Head of caudate nucleus (tissue), 42 donors: ENCODE data around the gene WDR45B.
A peak's percentile ranks its signal among the peaks of the same experiment; 100 is the strongest.
"Not testable (repeated sequence)": the region's sequence is repeated elsewhere in the genome, so short reads cannot be mapped to it uniquely, and the experiment has no call there.

ENCODE experiments used
- DNase-seq, 42 donors: peaks; one replicate each; pipeline versions ENCODE4 v3.0.0 to v3.0.0-alpha.2; 2020 to 2021; ENCODE audit warnings: mixed read lengths in 7 of 42
- intact Hi-C: fragments of 100-400 bp; cut with DNase I; formaldehyde crosslinking; loops from one replicate; pipeline ENCODE4 v1.15.0; 2022

Gene WDR45B

GRCh38 chr17:82662711-82663261 lies 14.5 kb upstream of the WDR45B start:
- peak in 6 of 42 donors; percentile 7 to 33 (median 15) for DNase-seq
- intact Hi-C loops: no loop called here

- intact Hi-C loops: no loop called here
- peak in 9 of 42 donors; percentile 4 to 64 (median 31) for DNase-seq
Observed at GRCh38 chr17:82661717-82662683, 13.8 kb upstream of the WDR45B start.

- peak in 6 of 42 donors; percentile 1 to 30 (median 12) for DNase-seq
- intact Hi-C loops: no loop called here
Observed at GRCh38 chr17:82659886-82660285, 11.6 kb upstream of the WDR45B start.

- DNase-seq: peak in 7 of 42 donors; percentile 5 to 33 (median 24)
- intact Hi-C loops: no loop called here
Observed at GRCh38 chr17:82658796-82659452, 10.7 kb upstream of the WDR45B start.

- intact Hi-C loops: no loop called here
- DNase-seq: peak in 1 of 42 donors; percentile 5
Observed at GRCh38 chr17:82658331-82658730, 10.1 kb upstream of the WDR45B start.

GRCh38 chr17:82657926-82658325 lies 9.7 kb upstream of the WDR45B start:
- intact Hi-C loops: no loop called here

GRCh38 chr17:82656266-82656665 lies 8.0 kb upstream of the WDR45B start:
- DNase-seq: peak in 4 of 42 donors; percentile 13 to 39 (median 28)
- intact Hi-C loops: no loop called here

More at GRCh38 chr17:82657926-82658325, 9.7 kb upstream of the WDR45B start:
- peak in 4 of 42 donors; percentile 15 to 31 (median 16) for DNase-seq

- peak in 3 of 42 donors; percentile 11 to 44 (median 31) for DNase-seq
- intact Hi-C loops: no loop called here
Observed at GRCh38 chr17:82655523-82655922, 7.3 kb upstream of the WDR45B start.

GRCh38 chr17:82655038-82655479 lies 6.8 kb upstream of the WDR45B start:
- DNase-seq: peak in 1 of 42 donors; percentile 23
- intact Hi-C loops: no loop called here

GRCh38 chr17:82654611-82655010 lies 6.4 kb upstream of the WDR45B start:
- intact Hi-C loops, DNase-seq: not testable (repeated sequence)

- intact Hi-C loops: no loop called here
- DNase-seq: peak in 1 of 42 donors; percentile 27
Observed at GRCh38 chr17:82653651-82654528, 5.6 kb upstream of the WDR45B start.

- no peak for DNase-seq
- intact Hi-C loops: no loop called here
Observed at GRCh38 chr17:82650723-82651122, 2.5 kb upstream of the WDR45B start.

- DNase-seq: no peak
- intact Hi-C loops: loop anchor here (5.0 kb wide), 1 partner anchor 48 kb away; the partner anchor contains the start of gene RAB40B
Observed at GRCh38 chr17:82649501-82650261, 1.4 kb upstream of the WDR45B start.

- DNase-seq: peak in 16 of 42 donors; percentile 24 to 72 (median 58)
- intact Hi-C loops: loop anchor here (5.0 kb wide), 1 partner anchor 48 kb away; the partner anchor contains the start of gene RAB40B
Observed at GRCh38 chr17:82648742-82649331, 593 bp upstream of the WDR45B start.

GRCh38 chr17:82647593-82648164 lies 565 bp downstream of the WDR45B start:
- peak in 3 of 42 donors; percentile 32 to 47 (median 39) for DNase-seq
- intact Hi-C loops: loop anchor here (5.0 kb wide), 1 partner anchor 50 kb away; the partner anchor contains the start of gene RAB40B

GRCh38 chr17:82645516-82645915 lies 2.7 kb downstream of the WDR45B start:
- intact Hi-C loops: loop anchor here (5.0 kb wide), 1 partner anchor 52 kb away; the partner anchor contains the start of gene RAB40B
- no peak for DNase-seq

GRCh38 chr17:82644148-82644547 lies 4.1 kb downstream of the WDR45B start:
- no peak for DNase-seq
- intact Hi-C loops: no loop called here
